ENCODE data around the gene SLC46A1.

GRCh38 chr17:28390141-28390540 is 15.9 kb downstream of the SLC46A1 start:
- no peak for TF ChIP-seq CTCF (IDR thresholded peaks at IDR 0.05)
- no peak for TF ChIP-seq POLR2AphosphoS5 (IDR thresholded peaks at IDR 0.05)
- TF ChIP-seq EP300 (IDR thresholded peaks at IDR 0.05): no peak
